ENCODE data around the gene EYS.

Gene EYS

DNA sequence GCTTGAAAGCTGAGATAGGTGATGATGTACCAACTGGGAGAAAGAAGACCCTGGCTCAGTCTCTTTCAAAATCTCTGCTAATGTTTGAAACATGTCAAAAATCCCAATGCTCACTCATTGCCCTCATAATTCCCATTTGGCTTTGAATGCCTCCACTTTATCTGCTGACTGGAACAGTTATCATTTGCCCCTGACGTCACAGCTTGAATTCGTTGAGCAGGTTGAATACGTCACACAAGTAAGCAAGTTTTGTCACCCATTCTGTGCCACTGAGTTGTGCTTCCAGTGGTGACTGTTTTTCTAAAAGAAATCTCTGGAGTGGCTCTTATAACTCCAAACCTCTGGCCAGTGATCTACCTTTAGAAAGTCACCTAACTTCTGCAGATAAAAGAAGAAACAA is 991.4 kb downstream of the EYS start:
- H3K9me3 ChIP-seq (ENCODE audit: low read depth, low read length), result no peaks in the 10 kb centered on the region
- no peak for DNase-seq (ENCODE audit: low read depth, low spot score)
- no peak overlapping the region for H3K27ac ChIP-seq
- H3K9ac ChIP-seq (ENCODE audit: insufficient read length), result no peak overlapping the region
- H3K4me3 ChIP-seq, result no peak overlapping the region
- no peak for TF ChIP-seq FOXP2 (optimal IDR thresholded peaks at IDR 0.05; ENCODE audit: control extremely low read depth, extremely low read length, insufficient read depth)
- no peak for TF ChIP-seq POLR2AphosphoS5 (IDR thresholded peaks at IDR 0.05; ENCODE audit: borderline replicate concordance, low read depth, low read length)
- TF ChIP-seq EZH2 (IDR thresholded peaks at IDR 0.05), result no peak
- H3K36me3 ChIP-seq (ENCODE audit: insufficient read depth, low read length), result no peaks in the 10 kb centered on the region

DNA sequence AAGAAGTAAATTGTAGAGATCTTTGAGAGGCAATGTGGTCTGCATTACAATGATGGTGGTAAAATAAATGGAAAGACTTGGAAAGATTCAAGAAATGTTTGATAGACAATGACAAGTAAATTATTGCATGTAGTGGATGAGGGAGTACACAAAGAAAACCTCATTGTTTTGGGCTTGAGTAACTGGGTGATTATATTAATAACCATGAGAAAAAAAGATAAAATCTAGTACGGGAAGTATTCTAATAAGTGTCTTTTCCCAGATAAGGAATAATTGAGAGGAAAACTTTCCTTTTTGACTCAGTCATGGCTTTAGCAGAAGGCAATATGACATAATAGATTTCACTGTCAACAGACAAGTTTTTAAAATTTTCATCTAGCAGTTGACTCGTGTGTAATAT is 993.0 kb downstream of the EYS start:
- TF ChIP-seq EZH2 (IDR thresholded peaks at IDR 0.05) (no peak), FOXP2 (optimal IDR thresholded peaks at IDR 0.05; ENCODE audit: control extremely low read depth, extremely low read length, insufficient read depth) (no peak), POLR2AphosphoS5 (IDR thresholded peaks at IDR 0.05; ENCODE audit: borderline replicate concordance, low read depth, low read length) (no peak)
- Histone ChIP-seq H3K36me3 (ENCODE audit: insufficient read depth, low read length) (no peaks in the 10 kb centered on the region), H3K9ac (ENCODE audit: insufficient read length) (no peak overlapping the region), H3K4me3 (no peak overlapping the region), H3K27ac (no peak overlapping the region), H3K9me3 (ENCODE audit: low read depth, low read length) (no peaks in the 10 kb centered on the region)
- no peak for DNase-seq (ENCODE audit: low read depth, low spot score)

DNA sequence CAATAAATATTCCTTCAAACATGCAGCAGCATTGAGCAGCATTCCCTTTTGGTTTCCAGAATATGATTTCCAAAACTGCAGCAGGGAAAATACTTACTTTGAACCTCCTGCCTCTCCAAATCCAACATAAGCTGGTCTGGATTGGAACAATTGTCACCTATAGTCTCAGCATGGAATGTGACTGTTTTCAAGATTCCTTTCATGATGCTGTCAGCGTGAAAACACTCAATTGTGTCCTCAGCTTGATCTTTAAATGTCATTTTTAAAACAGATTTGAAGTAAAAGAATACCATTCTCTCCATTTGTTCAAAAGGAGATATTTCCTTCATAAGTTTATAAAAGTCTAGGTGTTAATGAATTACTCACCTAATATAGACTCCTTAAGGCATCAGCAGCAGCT is 993.9 kb downstream of the EYS start:
- no peak overlapping the region for H3K27ac ChIP-seq
- H3K9ac ChIP-seq (ENCODE audit: insufficient read length), result no peak overlapping the region
- no peaks in the 10 kb centered on the region for H3K36me3 ChIP-seq (ENCODE audit: insufficient read depth, low read length)
- TF ChIP-seq FOXP2 (optimal IDR thresholded peaks at IDR 0.05; ENCODE audit: control extremely low read depth, extremely low read length, insufficient read depth) (no peak), POLR2AphosphoS5 (IDR thresholded peaks at IDR 0.05; ENCODE audit: borderline replicate concordance, low read depth, low read length) (no peak), EZH2 (IDR thresholded peaks at IDR 0.05) (no peak)
- no peaks in the 10 kb centered on the region for H3K9me3 ChIP-seq (ENCODE audit: low read depth, low read length)
- no peak for DNase-seq (ENCODE audit: low read depth, low spot score)
- no peak overlapping the region for H3K4me3 ChIP-seq

DNA sequence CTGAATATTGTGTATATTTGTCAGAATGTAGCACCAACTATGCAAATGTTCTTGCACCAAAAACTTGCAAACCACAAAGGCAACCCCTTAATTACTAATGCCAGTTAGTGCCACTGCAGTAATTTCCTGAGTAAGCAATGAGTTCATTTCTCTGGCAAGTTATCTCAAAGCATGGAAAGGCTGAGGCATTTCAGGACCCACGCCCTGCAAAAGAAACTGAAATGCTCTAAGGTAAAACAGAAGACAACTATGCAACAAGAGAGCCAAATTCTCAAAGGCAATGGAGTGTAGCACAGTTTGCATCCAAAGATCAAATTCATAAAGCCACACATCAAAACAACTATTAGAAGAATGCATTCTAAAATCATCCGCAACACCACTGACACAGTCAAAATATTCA is 994.4 kb downstream of the EYS start:
- no peak for DNase-seq (ENCODE audit: low read depth, low spot score)
- Histone ChIP-seq H3K4me3 (no peak overlapping the region), H3K36me3 (ENCODE audit: insufficient read depth, low read length) (no peaks in the 10 kb centered on the region), H3K9ac (ENCODE audit: insufficient read length) (no peak overlapping the region), H3K9me3 (ENCODE audit: low read depth, low read length) (no peaks in the 10 kb centered on the region), H3K27ac (no peak overlapping the region)
- no peak for TF ChIP-seq POLR2AphosphoS5 (IDR thresholded peaks at IDR 0.05; ENCODE audit: borderline replicate concordance, low read depth, low read length)
- no peak for TF ChIP-seq FOXP2 (optimal IDR thresholded peaks at IDR 0.05; ENCODE audit: control extremely low read depth, extremely low read length, insufficient read depth)
- no peak for TF ChIP-seq EZH2 (IDR thresholded peaks at IDR 0.05)

DNA sequence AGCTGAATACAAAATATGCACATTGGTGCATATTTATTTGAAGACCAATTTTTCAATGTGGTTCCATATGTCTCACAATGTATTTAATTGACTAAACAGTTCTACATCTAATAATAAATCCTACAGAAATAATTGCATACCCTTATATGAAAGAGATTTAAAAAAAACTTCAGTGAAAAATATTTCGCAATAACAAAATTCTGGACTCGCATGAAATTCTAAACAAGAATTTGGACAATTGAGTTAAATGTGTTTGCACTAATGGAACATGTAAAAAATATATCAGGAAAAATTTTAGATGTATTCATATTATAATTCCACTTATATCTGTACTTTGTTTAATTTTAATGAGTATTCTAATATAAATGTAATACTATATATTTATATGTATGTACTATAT is 1003.1 kb downstream of the EYS start:
- no peak for DNase-seq (ENCODE audit: low read depth, low spot score)
- Histone ChIP-seq H3K4me3 (no peak overlapping the region), H3K27ac (no peak overlapping the region), H3K36me3 (ENCODE audit: insufficient read depth, low read length) (no peaks in the 10 kb centered on the region), H3K9ac (ENCODE audit: insufficient read length) (no peak overlapping the region), H3K9me3 (ENCODE audit: low read depth, low read length) (no peaks in the 10 kb centered on the region)
- TF ChIP-seq FOXP2 (optimal IDR thresholded peaks at IDR 0.05; ENCODE audit: control extremely low read depth, extremely low read length, insufficient read depth) (no peak), EZH2 (IDR thresholded peaks at IDR 0.05) (no peak), POLR2AphosphoS5 (IDR thresholded peaks at IDR 0.05; ENCODE audit: borderline replicate concordance, low read depth, low read length) (no peak)

DNA sequence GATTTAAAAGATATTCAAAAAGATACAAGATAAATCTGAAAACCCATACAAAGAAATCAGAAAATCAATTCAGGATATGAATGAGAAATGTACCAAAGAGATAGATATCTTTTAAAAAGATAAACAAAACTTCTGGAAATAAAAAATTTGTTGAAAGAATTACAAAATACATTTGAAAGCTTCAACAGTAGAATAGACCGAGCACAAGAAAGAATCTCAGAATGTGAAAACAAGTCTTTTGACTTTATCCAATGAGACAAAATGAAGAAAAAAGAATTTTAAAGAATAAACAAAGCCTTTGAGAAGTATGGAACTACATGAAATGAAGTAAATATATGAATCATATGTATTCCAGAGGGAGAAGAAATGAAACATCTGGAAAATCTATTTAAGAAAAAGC is 1011.0 kb downstream of the EYS start:
- no peak overlapping the region for H3K4me3 ChIP-seq
- no peak for DNase-seq (ENCODE audit: low read depth, low spot score)
- no peaks in the 10 kb centered on the region for H3K36me3 ChIP-seq (ENCODE audit: insufficient read depth, low read length)
- TF ChIP-seq EZH2 (IDR thresholded peaks at IDR 0.05), result no peak
- TF ChIP-seq POLR2AphosphoS5 (IDR thresholded peaks at IDR 0.05; ENCODE audit: borderline replicate concordance, low read depth, low read length), result no peak
- TF ChIP-seq FOXP2 (optimal IDR thresholded peaks at IDR 0.05; ENCODE audit: control extremely low read depth, extremely low read length, insufficient read depth), result no peak
- no peak overlapping the region for H3K27ac ChIP-seq
- H3K9ac ChIP-seq (ENCODE audit: insufficient read length), result no peak overlapping the region
- H3K9me3 ChIP-seq (ENCODE audit: low read depth, low read length), result no peaks in the 10 kb centered on the region

DNA sequence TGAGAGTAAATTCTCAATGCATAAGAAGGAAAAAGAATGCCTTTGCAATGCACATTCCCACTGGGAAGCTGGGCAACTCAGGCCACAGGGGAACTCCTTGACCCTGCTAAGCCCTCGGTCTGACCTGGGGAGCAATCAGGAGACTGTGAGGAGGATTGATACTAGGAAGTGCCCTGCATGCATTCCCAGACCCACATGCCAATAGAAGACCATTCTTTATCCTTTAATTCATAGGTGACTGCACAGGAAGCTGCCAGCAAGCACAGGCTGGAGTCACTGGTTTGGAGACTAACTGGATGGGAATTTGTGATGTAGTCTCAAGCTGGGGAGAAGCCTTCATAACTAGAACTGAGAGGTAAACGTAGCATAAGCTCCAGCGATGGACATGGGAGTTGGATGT is 1012.7 kb downstream of the EYS start:
- TF ChIP-seq POLR2AphosphoS5 (IDR thresholded peaks at IDR 0.05; ENCODE audit: borderline replicate concordance, low read depth, low read length), result no peak
- TF ChIP-seq EZH2 (IDR thresholded peaks at IDR 0.05), result no peak
- TF ChIP-seq FOXP2 (optimal IDR thresholded peaks at IDR 0.05; ENCODE audit: control extremely low read depth, extremely low read length, insufficient read depth), result no peak

DNA sequence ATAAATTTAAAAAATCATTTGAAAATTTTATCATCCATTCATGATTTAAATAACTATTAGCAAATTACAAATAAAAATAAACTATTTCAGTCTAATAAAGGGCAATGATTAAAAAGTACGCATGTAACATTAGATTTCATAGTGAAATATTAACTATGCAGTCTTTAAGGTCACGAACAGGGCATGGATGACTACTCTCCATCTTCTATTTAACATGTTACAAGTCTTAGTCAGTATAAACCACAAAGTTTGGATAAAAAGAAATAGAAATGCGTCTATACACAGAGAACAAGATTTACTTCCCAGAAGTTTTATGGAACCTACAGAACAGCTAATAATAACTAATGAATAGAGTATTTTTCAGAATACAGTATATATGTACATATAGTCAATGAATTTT is 1016.0 kb downstream of the EYS start:
- TF ChIP-seq FOXP2 (optimal IDR thresholded peaks at IDR 0.05; ENCODE audit: control extremely low read depth, extremely low read length, insufficient read depth), result no peak
- H3K4me3 ChIP-seq, result no peak overlapping the region
- no peaks in the 10 kb centered on the region for H3K9me3 ChIP-seq (ENCODE audit: low read depth, low read length)
- no peaks in the 10 kb centered on the region for H3K36me3 ChIP-seq (ENCODE audit: insufficient read depth, low read length)
- no peak overlapping the region for H3K9ac ChIP-seq (ENCODE audit: insufficient read length)
- H3K27ac ChIP-seq, result no peak overlapping the region
- DNase-seq (ENCODE audit: low read depth, low spot score), result no peak

More for the DNA sequence above, 1012.7 kb downstream of the EYS start:
- no peak overlapping the region for H3K9ac ChIP-seq (ENCODE audit: insufficient read length)
- H3K27ac ChIP-seq, result no peak overlapping the region
- no peak for DNase-seq (ENCODE audit: low read depth, low spot score)
- no peaks in the 10 kb centered on the region for H3K36me3 ChIP-seq (ENCODE audit: insufficient read depth, low read length)
- no peaks in the 10 kb centered on the region for H3K9me3 ChIP-seq (ENCODE audit: low read depth, low read length)
- H3K4me3 ChIP-seq, result no peak overlapping the region

DNA sequence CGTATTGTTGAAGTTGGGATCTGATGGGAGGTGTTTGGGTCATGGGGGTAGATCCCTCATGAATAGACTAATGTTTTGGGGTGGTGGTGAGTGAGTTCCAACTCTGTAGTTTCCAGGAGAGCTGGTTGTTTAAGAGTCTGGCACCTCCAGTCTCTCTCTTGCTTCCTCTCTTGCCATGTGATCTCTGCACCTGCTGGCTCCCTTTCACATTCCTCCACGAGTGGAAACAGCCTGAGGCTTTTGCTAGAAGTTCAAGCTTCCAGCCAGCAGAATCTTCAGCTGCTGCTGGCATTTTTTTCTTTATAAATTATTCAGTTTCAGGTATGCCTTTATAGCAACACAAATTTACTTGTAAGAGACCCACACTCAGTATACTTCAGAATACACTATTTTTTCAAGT is 1021.6 kb downstream of the EYS start:
- no peak overlapping the region for H3K27ac ChIP-seq
- no peak overlapping the region for H3K9ac ChIP-seq (ENCODE audit: insufficient read length)
- H3K36me3 ChIP-seq (ENCODE audit: insufficient read depth, low read length), result no peaks in the 10 kb centered on the region
- H3K4me3 ChIP-seq, result no peak overlapping the region
- H3K9me3 ChIP-seq (ENCODE audit: low read depth, low read length), result no peaks in the 10 kb centered on the region
- TF ChIP-seq POLR2AphosphoS5 (IDR thresholded peaks at IDR 0.05; ENCODE audit: borderline replicate concordance, low read depth, low read length), result no peak
- no peak for DNase-seq (ENCODE audit: low read depth, low spot score)

All from SK-N-MC (cell line).